NB4 (cell line): Measurements from ENCODE around the gene ST8SIA6.

Experiments used
- POLR2A ChIP-seq: IDR thresholded peaks from 2 replicates; pipeline ENCODE4 v1.6.1; 2011; ENCODE audit warnings: mild to moderate bottlenecking; ENCODE audit not compliant: insufficient read length; ENCODE audit errors: extremely low read depth
- TF ChIP-seq, protein P1 (sequence below): IDR thresholded peaks from one replicate; pipeline ENCODE4 v1.5.1; 2012; ENCODE audit warnings: low read depth, low read length

DNA sequence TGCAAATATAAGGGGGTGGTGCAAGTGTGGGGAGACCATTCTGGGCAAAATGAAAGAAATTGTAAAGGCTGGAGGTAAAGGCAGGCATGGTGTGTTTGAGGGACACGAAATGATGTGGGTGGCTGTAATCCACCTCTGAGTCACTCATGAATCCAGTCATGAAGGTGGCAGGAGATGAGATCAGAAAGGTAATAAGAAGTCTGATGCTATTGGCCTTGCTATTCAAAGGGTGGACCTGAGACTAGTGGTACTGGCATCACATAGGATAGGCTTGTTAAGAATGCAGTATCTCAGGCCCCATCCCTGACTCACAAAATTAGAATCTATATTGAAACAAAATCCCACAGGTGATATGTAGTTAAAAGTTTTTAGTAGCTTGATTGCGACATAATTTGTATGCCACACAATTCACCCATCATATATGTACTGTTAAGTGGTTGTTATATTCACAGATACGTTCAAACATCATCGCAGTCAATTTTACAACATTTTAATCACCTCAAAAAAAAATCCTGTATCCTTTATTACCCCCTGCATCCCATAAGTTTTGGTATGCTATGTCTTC lies 85.6 kb downstream of the ST8SIA6 start:
- TF ChIP-seq, protein P1, sequence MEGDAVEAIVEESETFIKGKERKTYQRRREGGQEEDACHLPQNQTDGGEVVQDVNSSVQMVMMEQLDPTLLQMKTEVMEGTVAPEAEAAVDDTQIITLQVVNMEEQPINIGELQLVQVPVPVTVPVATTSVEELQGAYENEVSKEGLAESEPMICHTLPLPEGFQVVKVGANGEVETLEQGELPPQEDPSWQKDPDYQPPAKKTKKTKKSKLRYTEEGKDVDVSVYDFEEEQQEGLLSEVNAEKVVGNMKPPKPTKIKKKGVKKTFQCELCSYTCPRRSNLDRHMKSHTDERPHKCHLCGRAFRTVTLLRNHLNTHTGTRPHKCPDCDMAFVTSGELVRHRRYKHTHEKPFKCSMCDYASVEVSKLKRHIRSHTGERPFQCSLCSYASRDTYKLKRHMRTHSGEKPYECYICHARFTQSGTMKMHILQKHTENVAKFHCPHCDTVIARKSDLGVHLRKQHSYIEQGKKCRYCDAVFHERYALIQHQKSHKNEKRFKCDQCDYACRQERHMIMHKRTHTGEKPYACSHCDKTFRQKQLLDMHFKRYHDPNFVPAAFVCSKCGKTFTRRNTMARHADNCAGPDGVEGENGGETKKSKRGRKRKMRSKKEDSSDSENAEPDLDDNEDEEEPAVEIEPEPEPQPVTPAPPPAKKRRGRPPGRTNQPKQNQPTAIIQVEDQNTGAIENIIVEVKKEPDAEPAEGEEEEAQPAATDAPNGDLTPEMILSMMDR, result no peak
- TF ChIP-seq POLR2A, result no peak
